ENCODE data around the gene CD300A. TPM values are rescaled to one million over a fixed set of nuclear protein-coding genes. Genes with fewer than 3 reads are reported as not detected.

The CD300A gene
- total and polyA plus RNA-seq, 11 donors, result 0.64 to 23.2 (median 1.6) TPM

GRCh38 chr17:74424117-74424516 is 42.3 kb upstream of the CD300A start:
- 93 to 96% (median 95%) methylated on average over 7 of the region's 7 CpGs for WGBS, 4 donors
- DNase-seq (no peak), ATAC-seq (no peak)
- Histone ChIP-seq H3K9me3 (no peaks in the 10 kb centered on the region), H3K27me3 (no peaks in the 10 kb centered on the region), H3K4me1 (peaks cover 0 to 34% (median 20%) of the 10 kb centered on the region in 12 donors), H3K4me3 (no peak overlapping the region), H3K36me3 (no peaks in the 10 kb centered on the region), H3K27ac (peak overlapping the region in 11 of 12 donors; percentile 24 to 83 (median 67))
- TF ChIP-seq POLR2A (IDR thresholded peaks at IDR 0.05), result no peak
- TF ChIP-seq, protein P1, sequence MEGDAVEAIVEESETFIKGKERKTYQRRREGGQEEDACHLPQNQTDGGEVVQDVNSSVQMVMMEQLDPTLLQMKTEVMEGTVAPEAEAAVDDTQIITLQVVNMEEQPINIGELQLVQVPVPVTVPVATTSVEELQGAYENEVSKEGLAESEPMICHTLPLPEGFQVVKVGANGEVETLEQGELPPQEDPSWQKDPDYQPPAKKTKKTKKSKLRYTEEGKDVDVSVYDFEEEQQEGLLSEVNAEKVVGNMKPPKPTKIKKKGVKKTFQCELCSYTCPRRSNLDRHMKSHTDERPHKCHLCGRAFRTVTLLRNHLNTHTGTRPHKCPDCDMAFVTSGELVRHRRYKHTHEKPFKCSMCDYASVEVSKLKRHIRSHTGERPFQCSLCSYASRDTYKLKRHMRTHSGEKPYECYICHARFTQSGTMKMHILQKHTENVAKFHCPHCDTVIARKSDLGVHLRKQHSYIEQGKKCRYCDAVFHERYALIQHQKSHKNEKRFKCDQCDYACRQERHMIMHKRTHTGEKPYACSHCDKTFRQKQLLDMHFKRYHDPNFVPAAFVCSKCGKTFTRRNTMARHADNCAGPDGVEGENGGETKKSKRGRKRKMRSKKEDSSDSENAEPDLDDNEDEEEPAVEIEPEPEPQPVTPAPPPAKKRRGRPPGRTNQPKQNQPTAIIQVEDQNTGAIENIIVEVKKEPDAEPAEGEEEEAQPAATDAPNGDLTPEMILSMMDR (IDR thresholded peaks at IDR 0.05), result no peak
- intact Hi-C loops (cut with DNase I), result loop anchor here in 1 of 10 donors (5.0 kb wide), 1 partner anchor 37 kb away; no protein-coding TSS in a partner anchor

GRCh38 chr17:74424657-74425056 is 41.8 kb upstream of the CD300A start:
- ATAC-seq, result peak; percentile 81 to 96 (median 90)
- TF ChIP-seq, protein P1 (IDR thresholded peaks at IDR 0.05), result no peak
- TF ChIP-seq POLR2A (IDR thresholded peaks at IDR 0.05), result no peak

GRCh38 chr17:74426551-74427047 is 39.8 kb upstream of the CD300A start:
- no peak for TF ChIP-seq POLR2A (IDR thresholded peaks at IDR 0.05)
- TF ChIP-seq, protein P1 (IDR thresholded peaks at IDR 0.05), result no peak
- ATAC-seq (no peak), DNase-seq (peak in 1 of 5 donors; percentile 24)
- Histone ChIP-seq H3K27ac (peak overlapping the region in 11 of 12 donors; percentile 24 to 85 (median 76)), H3K4me3 (no peak overlapping the region), H3K27me3 (peaks cover 0 to 21% (median 0%) of the 10 kb centered on the region in 9 donors), H3K36me3 (no peaks in the 10 kb centered on the region), H3K4me1 (peaks cover 0 to 51% (median 30%) of the 10 kb centered on the region in 12 donors), H3K9me3 (no peaks in the 10 kb centered on the region)
- 65 to 77% (median 71%) methylated on average over 8 to 9 of the region's 9 CpGs for WGBS, 4 donors
- intact Hi-C loops (cut with DNase I), result loop anchor here in 3 of 10 donors (5.0 kb wide), 3 partner anchors 34 to 44 kb away; no protein-coding TSS in a partner anchor

More at GRCh38 chr17:74424657-74425056, 41.8 kb upstream of the CD300A start:
- Histone ChIP-seq H3K36me3 (no peaks in the 10 kb centered on the region), H3K27me3 (peaks cover 0 to 2% (median 0%) of the 10 kb centered on the region in 9 donors), H3K4me3 (peak overlapping the region in 7 of 12 donors; percentile 24 to 43 (median 31)), H3K4me1 (peaks cover 0 to 39% (median 20%) of the 10 kb centered on the region in 12 donors), H3K9me3 (no peaks in the 10 kb centered on the region), H3K27ac (peak overlapping the region in 11 of 12 donors; percentile 32 to 83 (median 67))
- DNase-seq, result peak in 4 of 5 donors; percentile 62 to 85 (median 74)
- intact Hi-C loops (cut with DNase I), result loop anchor here in 4 of 10 donors (5.0 kb wide), 3 partner anchors 32 to 42 kb away; no protein-coding TSS in a partner anchor
- WGBS, 4 donors, result 39 to 72% (median 55%) methylated on average over 13 to 14 of the region's 14 CpGs

DNA sequence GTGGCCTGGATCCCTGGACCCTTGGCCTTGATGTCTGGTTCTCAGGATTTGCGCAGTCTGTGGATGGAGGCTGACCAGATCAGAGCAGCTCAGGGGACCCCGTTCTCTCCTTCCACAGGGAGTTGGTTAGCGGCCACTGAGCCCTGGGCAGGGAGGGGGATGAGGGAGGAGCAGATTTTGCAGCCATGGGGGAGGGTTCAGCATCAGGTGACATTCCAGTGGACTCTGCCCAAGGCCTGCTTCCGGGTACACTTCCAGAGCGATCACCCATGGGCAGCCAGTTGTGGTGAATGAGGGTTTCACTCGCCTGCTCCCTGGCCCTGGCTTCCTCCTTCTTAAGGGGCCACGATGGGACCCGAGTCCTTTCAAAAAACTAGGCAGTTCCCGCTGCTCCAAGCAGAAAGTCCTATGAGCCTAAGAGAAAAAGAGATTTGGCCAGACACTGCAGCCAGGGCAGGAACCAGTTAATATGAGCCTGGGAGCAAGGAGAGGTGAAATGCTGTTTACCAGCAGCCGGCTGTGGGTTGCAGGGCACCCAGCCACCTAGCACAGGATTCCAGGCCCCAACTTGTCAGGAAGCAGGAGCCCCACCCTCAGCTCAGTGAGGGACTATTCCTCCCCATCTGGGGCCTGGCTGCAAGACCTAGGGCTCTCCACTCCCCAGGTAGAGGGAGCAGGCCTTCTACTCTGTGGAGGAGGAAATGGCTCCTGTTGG is 39.2 kb upstream of the CD300A start:
- Histone ChIP-seq H3K27ac (peak overlapping the region in 11 of 12 donors; percentile 24 to 85 (median 76)), H3K4me1 (peaks cover 0 to 53% (median 34%) of the 10 kb centered on the region in 12 donors), H3K27me3 (peaks cover 0 to 27% (median 0%) of the 10 kb centered on the region in 9 donors), H3K9me3 (no peaks in the 10 kb centered on the region), H3K4me3 (peak overlapping the region in 2 of 12 donors; percentile 6 to 9), H3K36me3 (no peaks in the 10 kb centered on the region)
- DNase-seq (peak in 3 of 5 donors; percentile 55 to 67 (median 65)), ATAC-seq (peak in 2 of 4 donors; percentile 19 to 41)
- intact Hi-C loops (cut with DNase I), result loop anchor here in 3 of 10 donors (5.0 kb wide), 3 partner anchors 35 to 45 kb away; no protein-coding TSS in a partner anchor
- TF ChIP-seq POLR2A (IDR thresholded peaks at IDR 0.05), result no peak
- TF ChIP-seq, protein P1 (IDR thresholded peaks at IDR 0.05), result no peak
- WGBS, 4 donors, result 45 to 62% (median 54%) methylated on average over 6 to 10 of the region's 10 CpGs
